Measurements from ENCODE around the gene ZBTB3.

The ZBTB3 gene

DNA sequence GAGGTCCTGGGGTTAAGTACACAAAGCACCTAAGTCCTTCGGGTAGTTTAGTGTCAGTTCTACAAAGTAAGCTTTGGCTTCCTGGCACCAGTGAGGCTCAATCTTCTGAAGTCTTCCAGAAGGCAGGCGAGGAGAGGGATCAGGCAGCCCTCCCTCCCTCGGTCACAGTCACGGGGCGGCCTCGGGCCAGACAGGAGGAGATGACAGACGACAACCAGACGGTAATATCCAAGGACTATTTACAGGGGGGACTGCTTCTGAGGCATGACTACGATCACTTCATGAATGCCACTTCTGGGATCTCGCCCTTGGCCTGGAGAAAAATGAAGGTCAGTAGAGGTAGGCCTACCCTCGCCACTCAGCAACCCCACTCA lies 38.2 kb upstream of the ZBTB3 start:
- ChIA-PET POLR2A (ENCODE audit: low non-redundant PET) (no interaction called here), CTCF (interaction anchor here (0.7 kb wide), 1 partner anchor 75 kb away, joined by 4 read pairs; no protein-coding TSS in a partner anchor)
- DNase-seq (ENCODE audit: low spot score), result no peak
- TF ChIP-seq, protein P1, sequence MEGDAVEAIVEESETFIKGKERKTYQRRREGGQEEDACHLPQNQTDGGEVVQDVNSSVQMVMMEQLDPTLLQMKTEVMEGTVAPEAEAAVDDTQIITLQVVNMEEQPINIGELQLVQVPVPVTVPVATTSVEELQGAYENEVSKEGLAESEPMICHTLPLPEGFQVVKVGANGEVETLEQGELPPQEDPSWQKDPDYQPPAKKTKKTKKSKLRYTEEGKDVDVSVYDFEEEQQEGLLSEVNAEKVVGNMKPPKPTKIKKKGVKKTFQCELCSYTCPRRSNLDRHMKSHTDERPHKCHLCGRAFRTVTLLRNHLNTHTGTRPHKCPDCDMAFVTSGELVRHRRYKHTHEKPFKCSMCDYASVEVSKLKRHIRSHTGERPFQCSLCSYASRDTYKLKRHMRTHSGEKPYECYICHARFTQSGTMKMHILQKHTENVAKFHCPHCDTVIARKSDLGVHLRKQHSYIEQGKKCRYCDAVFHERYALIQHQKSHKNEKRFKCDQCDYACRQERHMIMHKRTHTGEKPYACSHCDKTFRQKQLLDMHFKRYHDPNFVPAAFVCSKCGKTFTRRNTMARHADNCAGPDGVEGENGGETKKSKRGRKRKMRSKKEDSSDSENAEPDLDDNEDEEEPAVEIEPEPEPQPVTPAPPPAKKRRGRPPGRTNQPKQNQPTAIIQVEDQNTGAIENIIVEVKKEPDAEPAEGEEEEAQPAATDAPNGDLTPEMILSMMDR (conservative IDR thresholded peaks at IDR 0.05; ENCODE audit: low read depth), result no peak
- H3K27ac ChIP-seq, result peak overlapping the region; percentile 99

DNA sequence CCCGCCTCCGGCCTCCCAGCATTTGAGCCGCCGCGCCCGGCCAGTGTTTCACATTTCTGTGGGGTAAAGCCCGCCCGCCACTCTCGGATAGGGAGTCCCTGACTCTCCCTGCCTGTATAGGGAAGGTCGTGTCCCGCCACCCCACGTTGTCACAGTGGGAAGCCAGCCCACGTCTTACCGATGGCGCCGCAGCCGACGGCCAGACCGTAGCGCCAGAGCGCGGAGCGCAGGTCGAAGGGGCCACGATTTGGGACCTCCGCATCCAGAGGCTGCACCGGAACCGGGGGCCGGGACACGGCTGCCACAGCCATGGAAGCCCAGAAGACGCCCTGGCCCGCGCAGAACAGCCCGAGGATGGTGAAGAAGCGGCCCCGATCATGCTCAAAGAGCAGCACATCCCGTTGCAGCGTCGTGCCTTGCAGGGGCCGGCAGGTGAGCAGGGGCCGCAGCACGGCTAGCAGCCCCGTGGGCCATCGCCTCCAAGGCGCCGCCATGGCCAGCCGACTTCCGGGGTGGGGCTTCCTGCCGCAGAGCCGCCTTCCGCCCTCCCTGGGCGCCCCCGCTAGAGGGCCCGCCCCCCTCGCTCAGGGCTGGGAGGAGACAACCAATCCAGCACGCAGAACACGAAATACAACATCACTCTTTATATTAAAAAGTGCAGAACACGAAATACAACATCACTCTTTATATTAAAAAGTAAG lies 37.7 kb upstream of the ZBTB3 start, which contains the start of gene TMEM223:
Gene TMEM223 (minus strand): TSS at position 506 of the 701 bp plus-strand sequence. CDS start 12 bp downstream, at position 494.
- peak within 1 kb of the TSS; percentile 99 for H3K27ac ChIP-seq
- peak; percentile 82 for DNase-seq (ENCODE audit: low spot score)
- POLR2A ChIA-PET (ENCODE audit: low non-redundant PET), result no interaction called here
- CTCF ChIA-PET, result interaction anchor here (0.6 to 0.7 kb wide), 2 partner anchors 74 to 75 kb away, joined by 3 to 4 read pairs; no protein-coding TSS in a partner anchor
- TF ChIP-seq, protein P1 (conservative IDR thresholded peaks at IDR 0.05; ENCODE audit: low read depth), result no peak

DNA sequence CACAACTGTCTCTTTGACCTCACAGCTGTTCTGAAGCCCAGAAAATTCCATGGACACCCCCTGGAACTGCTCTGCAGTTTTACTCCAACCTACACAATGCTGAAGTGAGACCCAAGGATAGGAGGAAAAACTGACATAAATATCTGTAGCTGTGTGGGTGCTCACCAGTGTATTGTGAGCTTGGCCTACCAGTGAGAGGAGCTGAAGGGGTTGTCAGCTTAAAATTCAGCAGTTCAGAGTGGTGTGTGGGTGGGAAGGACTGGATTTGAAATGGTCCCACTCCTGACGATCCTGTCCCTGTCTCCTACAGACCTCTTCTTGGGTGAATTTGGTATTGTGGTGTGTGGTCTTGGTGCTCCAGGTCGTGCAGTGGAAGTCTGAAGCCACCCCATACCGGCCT lies 35.6 kb upstream of the ZBTB3 start:
- POLR2A ChIA-PET (ENCODE audit: low non-redundant PET), result no interaction called here
- H3K27ac ChIP-seq, result peak overlapping the region; percentile 99
- CTCF ChIA-PET, result no interaction called here
- TF ChIP-seq, protein P1 (conservative IDR thresholded peaks at IDR 0.05; ENCODE audit: low read depth), result no peak
- no peak for DNase-seq (ENCODE audit: low spot score)

DNA sequence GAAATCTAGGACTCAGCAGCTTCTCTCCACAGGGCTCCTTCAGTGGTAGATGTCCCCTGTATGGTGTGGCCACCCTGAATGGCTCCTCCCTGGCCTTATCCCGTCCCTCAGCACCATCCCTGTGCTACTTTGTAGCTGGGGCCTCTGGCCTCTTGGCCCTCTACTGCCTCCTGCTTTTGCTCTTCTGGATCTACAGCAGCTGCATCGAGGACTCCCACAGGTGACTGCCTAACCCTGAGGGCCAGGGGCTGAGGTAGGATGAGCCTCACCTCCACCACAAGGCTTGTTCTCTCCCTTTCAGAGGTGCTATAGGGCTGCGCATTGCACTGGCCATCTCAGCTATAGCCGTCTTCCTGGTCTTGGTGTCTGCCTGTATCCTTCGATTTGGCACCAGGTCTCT lies 35.0 kb upstream of the ZBTB3 start:
- no peak for DNase-seq (ENCODE audit: low spot score)
- peak overlapping the region; percentile 99 for H3K27ac ChIP-seq
- TF ChIP-seq, protein P1 (conservative IDR thresholded peaks at IDR 0.05; ENCODE audit: low read depth), result no peak
- CTCF ChIA-PET, result interaction anchor here (0.5 kb wide), 1 partner anchor 16 kb away, joined by 3 read pairs; no protein-coding TSS in a partner anchor
- POLR2A ChIA-PET (ENCODE audit: low non-redundant PET), result no interaction called here

DNA sequence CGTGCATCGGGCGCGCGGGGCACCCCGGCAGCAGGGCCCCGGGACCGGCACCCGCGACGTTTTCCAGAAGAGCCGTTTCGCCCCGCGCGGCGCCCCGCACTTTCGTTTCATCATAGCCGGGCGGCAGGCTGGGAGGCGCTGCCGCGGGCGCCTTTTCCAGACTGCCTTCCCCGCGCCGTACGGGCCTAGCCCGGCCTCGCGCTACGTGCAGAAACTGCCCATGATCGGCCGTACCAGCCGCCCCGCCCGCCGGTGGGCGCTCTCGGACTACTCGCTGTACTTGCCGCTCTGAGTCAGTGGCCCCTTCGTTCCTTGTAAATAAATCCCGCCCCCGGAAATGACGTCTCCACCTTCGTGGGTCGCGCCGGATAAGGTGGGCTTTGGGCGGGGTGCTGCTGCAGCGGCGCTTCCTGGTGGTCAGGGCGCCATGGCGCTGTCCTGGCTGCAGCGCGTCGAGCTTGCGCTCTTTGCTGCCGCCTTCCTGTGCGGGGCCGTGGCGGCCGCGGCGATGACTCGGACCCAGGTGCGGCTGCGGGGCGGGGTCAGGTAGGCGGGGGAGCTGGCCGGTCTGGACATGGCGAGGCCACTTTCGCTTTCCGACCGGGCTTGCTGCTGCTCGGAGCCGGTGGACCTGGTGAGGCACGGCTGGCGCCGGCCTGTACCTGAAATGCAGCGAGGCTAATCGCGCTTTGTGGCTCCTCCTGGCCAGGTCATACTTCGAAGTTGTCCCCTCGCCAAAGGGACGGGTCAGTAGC lies 33.2 kb upstream of the ZBTB3 start, which contains the start of gene TMEM179B:
Gene TMEM179B (plus strand): TSS at position 398 of the 755 bp plus-strand sequence. CDS start 30 bp downstream, at position 428.
- TF ChIP-seq, protein P1 (conservative IDR thresholded peaks at IDR 0.05; ENCODE audit: low read depth), result peak; percentile 11
- POLR2A ChIA-PET (ENCODE audit: low non-redundant PET), result interaction anchor here (0.6 to 1.5 kb wide), 3 partner anchors 53 to 71 kb away, joined by 3 to 5 read pairs (median 3); no protein-coding TSS in a partner anchor
- peak within 1 kb of the TSS; percentile 99 for H3K27ac ChIP-seq
- CTCF ChIA-PET, result interaction anchor here (0.5 to 2.1 kb wide), 32 partner anchors 8 to 579 kb away, joined by 3 to 41 read pairs (median 4); partner anchors contain the start of genes C11orf98, LBHD1, SCGB2A1 and SLC3A2
- peak; percentile 94 for DNase-seq (ENCODE audit: low spot score)
